Liver (tissue), 3 donors: Measurements from ENCODE around the gene APOD.

Experiments
- CTCF ChIP-seq: fragments of 150-350 bp; IDR thresholded peaks from 2 replicates; pipeline ENCODE4 v1.5.1; 2017; ENCODE audit warnings: improper control_type of control experiment, low read depth, low read length; ENCODE audit not compliant: missing input control
- EGR1 ChIP-seq, 2 donors: IDR thresholded peaks; 2 replicates each; pipeline ENCODE4 v1.6.1; 2016 to 2018; ENCODE audit warnings: antibody characterized with exemption in 2 of 2, low read depth in 2 of 2
- MAX ChIP-seq: IDR thresholded peaks from 2 replicates; pipeline ENCODE4 v1.6.1; 2016; ENCODE audit warnings: antibody characterized with exemption
- YY1 ChIP-seq: IDR thresholded peaks from 2 replicates; pipeline ENCODE4 v1.6.1; 2016; ENCODE audit warnings: antibody characterized with exemption, mild to moderate bottlenecking
- donor health status: healthy.
- donor health status: healthy.

GRCh38 chr3:195609229-195609628, 25.5 kb upstream of the APOD start:
- TF ChIP-seq CTCF = no peak
- no peak for TF ChIP-seq MAX
- no peak for TF ChIP-seq YY1
- TF ChIP-seq EGR1 (IDR thresholded peaks at IDR 0.05; ENCODE audit: low read depth in 2 of 2) = no peak
